ENCODE results near the gene BICC1. TPM values are rescaled to one million over a fixed set of nuclear protein-coding genes. Genes with fewer than 3 reads are reported as not detected.

The BICC1 gene
- total and polyA plus RNA-seq, 2 experiments from 2014 or later: 5.8 to 20.4 TPM

- 91% methylated on average over 2 of the region's 2 CpGs for WGBS (ENCODE audit: low lambda C conversion rate, missing lambda C conversion rate)
- no peaks in the 10 kb centered on the region for H3K27me3 ChIP-seq
- no peaks in the 10 kb centered on the region for H4K20me1 ChIP-seq (ENCODE audit: insufficient read depth, poor library complexity, severe bottlenecking)
- no peak overlapping the region for H3K27ac ChIP-seq
- no peak overlapping the region for H3K4me2 ChIP-seq
- H3K9me3 ChIP-seq (ENCODE audit: low read depth): no peaks in the 10 kb centered on the region
- peaks cover 7% of the 10 kb centered on the region for H3K79me2 ChIP-seq
- H3K4me3 ChIP-seq: no peak overlapping the region
- DNase-seq (ENCODE audit: low spot score): no peak
- TF ChIP-seq EZH2 (IDR thresholded peaks at IDR 0.05; ENCODE audit: borderline replicate concordance) (no peak), CTCF (IDR thresholded peaks at IDR 0.05; ENCODE audit: poor library complexity) (no peak), EZH2phosphoT487 (IDR thresholded peaks at IDR 0.05; ENCODE audit: low read depth, severe bottlenecking, unreplicated experiment) (no peak)
- H3K4me1 ChIP-seq (ENCODE audit: insufficient read depth): no peaks in the 10 kb centered on the region
- no peaks in the 10 kb centered on the region for H3K9me2 ChIP-seq (replicated peaks; ENCODE audit: insufficient read depth)
- H3K36me3 ChIP-seq (replicated peaks; ENCODE audit: insufficient read depth, low read depth): no peaks in the 10 kb centered on the region
- no peak overlapping the region for H2AFZ ChIP-seq
These were observed 161.6 kb downstream of the BICC1 start for GRCh38 chr10:58674251-58674650.

- no peak overlapping the region for H3K4me2 ChIP-seq
- H3K36me3 ChIP-seq (replicated peaks; ENCODE audit: insufficient read depth, low read depth): no peaks in the 10 kb centered on the region
- H3K4me3 ChIP-seq: no peak overlapping the region
- no peaks in the 10 kb centered on the region for H4K20me1 ChIP-seq (ENCODE audit: insufficient read depth, poor library complexity, severe bottlenecking)
- peaks cover 7% of the 10 kb centered on the region for H3K79me2 ChIP-seq
- H3K27ac ChIP-seq: no peak overlapping the region
- H3K9me3 ChIP-seq (ENCODE audit: low read depth): no peaks in the 10 kb centered on the region
- no peaks in the 10 kb centered on the region for H3K4me1 ChIP-seq (ENCODE audit: insufficient read depth)
- no peak for DNase-seq (ENCODE audit: low spot score)
- H2AFZ ChIP-seq: no peak overlapping the region
- no peaks in the 10 kb centered on the region for H3K27me3 ChIP-seq
- H3K9me2 ChIP-seq (replicated peaks; ENCODE audit: insufficient read depth): no peaks in the 10 kb centered on the region
- no peak for TF ChIP-seq CTCF (IDR thresholded peaks at IDR 0.05; ENCODE audit: poor library complexity)
- no peak for TF ChIP-seq EZH2 (IDR thresholded peaks at IDR 0.05; ENCODE audit: borderline replicate concordance)
- no peak for TF ChIP-seq EZH2phosphoT487 (IDR thresholded peaks at IDR 0.05; ENCODE audit: low read depth, severe bottlenecking, unreplicated experiment)
- WGBS (ENCODE audit: low lambda C conversion rate, missing lambda C conversion rate): 88% methylated on average over 2 of the region's 2 CpGs
These were observed 162.6 kb downstream of the BICC1 start for GRCh38 chr10:58675321-58675720.

- H3K9me3 ChIP-seq (ENCODE audit: low read depth): no peaks in the 10 kb centered on the region
- H4K20me1 ChIP-seq (ENCODE audit: insufficient read depth, poor library complexity, severe bottlenecking): no peaks in the 10 kb centered on the region
- no peak overlapping the region for H2AFZ ChIP-seq
- H3K27me3 ChIP-seq: no peaks in the 10 kb centered on the region
- no peak overlapping the region for H3K4me3 ChIP-seq
- no peak overlapping the region for H3K27ac ChIP-seq
- 91% methylated on average over 2 of the region's 2 CpGs for WGBS (ENCODE audit: low lambda C conversion rate, missing lambda C conversion rate)
- H3K9me2 ChIP-seq (replicated peaks; ENCODE audit: insufficient read depth): no peaks in the 10 kb centered on the region
- DNase-seq (ENCODE audit: low spot score): no peak
- TF ChIP-seq EZH2 (IDR thresholded peaks at IDR 0.05; ENCODE audit: borderline replicate concordance): no peak
- TF ChIP-seq CTCF (IDR thresholded peaks at IDR 0.05; ENCODE audit: poor library complexity): no peak
- no peak for TF ChIP-seq EZH2phosphoT487 (IDR thresholded peaks at IDR 0.05; ENCODE audit: low read depth, severe bottlenecking, unreplicated experiment)
- H3K36me3 ChIP-seq (replicated peaks; ENCODE audit: insufficient read depth, low read depth): no peaks in the 10 kb centered on the region
- no peaks in the 10 kb centered on the region for H3K4me1 ChIP-seq (ENCODE audit: insufficient read depth)
- no peak overlapping the region for H3K4me2 ChIP-seq
- H3K79me2 ChIP-seq: peaks cover 9% of the 10 kb centered on the region
These were observed 178.9 kb downstream of the BICC1 start for GRCh38 chr10:58691528-58691927.

GRCh38 chr10:58693919-58694318 lies 181.2 kb downstream of the BICC1 start:
- H3K4me3 ChIP-seq: no peak overlapping the region
- no peak for DNase-seq (ENCODE audit: low spot score)
- no peak overlapping the region for H3K27ac ChIP-seq
- H3K9me3 ChIP-seq (ENCODE audit: low read depth): no peaks in the 10 kb centered on the region
- no peak overlapping the region for H3K4me2 ChIP-seq
- no peak overlapping the region for H2AFZ ChIP-seq
- WGBS (ENCODE audit: low lambda C conversion rate, missing lambda C conversion rate): 92% methylated on average over 2 of the region's 2 CpGs
- H4K20me1 ChIP-seq (ENCODE audit: insufficient read depth, poor library complexity, severe bottlenecking): no peaks in the 10 kb centered on the region
- H3K9me2 ChIP-seq (replicated peaks; ENCODE audit: insufficient read depth): no peaks in the 10 kb centered on the region
- no peaks in the 10 kb centered on the region for H3K27me3 ChIP-seq
- no peaks in the 10 kb centered on the region for H3K4me1 ChIP-seq (ENCODE audit: insufficient read depth)
- H3K36me3 ChIP-seq (replicated peaks; ENCODE audit: insufficient read depth, low read depth): no peaks in the 10 kb centered on the region
- peaks cover 15% of the 10 kb centered on the region for H3K79me2 ChIP-seq
- TF ChIP-seq EZH2 (IDR thresholded peaks at IDR 0.05; ENCODE audit: borderline replicate concordance) (no peak), EZH2phosphoT487 (IDR thresholded peaks at IDR 0.05; ENCODE audit: low read depth, severe bottlenecking, unreplicated experiment) (no peak), CTCF (IDR thresholded peaks at IDR 0.05; ENCODE audit: poor library complexity) (no peak)
